ENCODE results near the gene IL23R. TPM values are rescaled to one million over a fixed set of nuclear protein-coding genes. Genes with fewer than 3 reads are reported as not detected.
A peak's percentile ranks its signal among the peaks of the same experiment; 100 is the strongest.

The IL23R gene, protein sequence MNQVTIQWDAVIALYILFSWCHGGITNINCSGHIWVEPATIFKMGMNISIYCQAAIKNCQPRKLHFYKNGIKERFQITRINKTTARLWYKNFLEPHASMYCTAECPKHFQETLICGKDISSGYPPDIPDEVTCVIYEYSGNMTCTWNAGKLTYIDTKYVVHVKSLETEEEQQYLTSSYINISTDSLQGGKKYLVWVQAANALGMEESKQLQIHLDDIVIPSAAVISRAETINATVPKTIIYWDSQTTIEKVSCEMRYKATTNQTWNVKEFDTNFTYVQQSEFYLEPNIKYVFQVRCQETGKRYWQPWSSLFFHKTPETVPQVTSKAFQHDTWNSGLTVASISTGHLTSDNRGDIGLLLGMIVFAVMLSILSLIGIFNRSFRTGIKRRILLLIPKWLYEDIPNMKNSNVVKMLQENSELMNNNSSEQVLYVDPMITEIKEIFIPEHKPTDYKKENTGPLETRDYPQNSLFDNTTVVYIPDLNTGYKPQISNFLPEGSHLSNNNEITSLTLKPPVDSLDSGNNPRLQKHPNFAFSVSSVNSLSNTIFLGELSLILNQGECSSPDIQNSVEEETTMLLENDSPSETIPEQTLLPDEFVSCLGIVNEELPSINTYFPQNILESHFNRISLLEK
- 10 to 100 TPM; 12.2 to 14.9 TPM for total RNA-seq

DNA sequence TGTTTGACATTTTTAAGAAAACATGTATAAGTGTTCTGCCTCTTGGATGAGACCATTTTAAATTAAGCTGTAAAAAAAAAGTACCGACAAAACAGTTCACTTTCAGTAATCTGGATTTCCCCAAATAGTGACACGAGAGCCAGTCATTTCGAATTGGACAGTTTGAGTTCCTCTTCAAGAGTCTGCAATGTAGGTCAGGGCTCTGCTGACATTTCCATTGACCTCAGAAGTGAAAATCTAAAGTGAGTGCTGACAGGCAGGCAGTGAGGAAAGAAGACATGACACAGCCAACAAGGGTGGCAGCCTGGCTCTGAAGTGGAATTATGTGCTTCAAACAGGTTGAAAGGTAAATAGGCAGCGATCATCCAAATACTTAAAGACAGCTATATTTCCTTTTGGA, at the start of gene IL23R:
TSS of gene IL23R (plus strand) at position 259 of the 400 bp plus-strand sequence. CDS start 1,667 bp downstream, outside the sequence.
- peaks cover 64% of the 10 kb centered on the region for H3K4me1 Mint-ChIP-seq (ENCODE audit: low read depth)

DNA sequence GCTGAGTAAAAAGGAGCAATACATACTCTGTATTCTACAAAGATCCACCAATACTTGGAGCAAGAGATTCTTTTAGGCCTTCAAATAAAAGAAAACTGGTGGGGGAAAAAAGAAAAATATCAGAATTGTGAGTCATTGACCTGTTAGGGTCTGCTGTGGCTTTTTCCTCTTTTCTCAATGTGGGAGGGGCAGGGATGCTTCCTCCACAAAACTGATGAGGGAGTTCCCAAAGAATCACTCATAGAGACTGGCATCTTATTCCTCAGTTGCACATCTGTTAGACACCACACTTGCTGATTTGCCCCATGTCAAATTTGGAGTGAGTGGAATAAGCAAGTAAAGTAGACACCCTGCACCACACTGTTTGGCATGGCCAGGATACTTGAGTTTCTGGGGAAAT, 48.1 kb upstream of the IL23R start:
- no peak for DNase-seq
- H3K9me3 Mint-ChIP-seq, result peaks cover 2% of the 10 kb centered on the region
- H3K4me1 Mint-ChIP-seq (ENCODE audit: low read depth), result peaks cover 11% of the 10 kb centered on the region
- H3K36me3 Mint-ChIP-seq (ENCODE audit: low read depth), result no peaks in the 10 kb centered on the region
- CTCF ChIA-PET, result no interaction called here
- no peaks in the 10 kb centered on the region for H3K27me3 Mint-ChIP-seq (ENCODE audit: low read depth)
- intact Hi-C loops (cut with micrococcal nuclease), result loop anchor here (5.0 kb wide), 1 partner anchor 56 kb away; no protein-coding TSS in a partner anchor
- H3K27ac Mint-ChIP-seq, result no peak overlapping the region
- no peak overlapping the region for H3K4me3 Mint-ChIP-seq

More for the DNA sequence above, at the start of gene IL23R:
- Mint-ChIP-seq H3K4me3 (peak within 1 kb of the TSS; percentile 79), H3K36me3 (ENCODE audit: low read depth) (peaks cover 33% of the 10 kb centered on the region), H3K27ac (peak within 1 kb of the TSS; percentile 99), H3K9me3 (peaks cover 6% of the 10 kb centered on the region), H3K27me3 (ENCODE audit: low read depth) (no peaks in the 10 kb centered on the region)
- CTCF ChIA-PET, result interaction anchor here (13.5 kb wide), 1 partner anchor 47 kb away, joined by 147 read pairs; no protein-coding TSS in a partner anchor
- DNase-seq, result peak; percentile 78
- intact Hi-C loops (cut with micrococcal nuclease), result loop anchor here (1.0 to 10.0 kb wide), 3 partner anchors 8 to 731 kb away; no protein-coding TSS in a partner anchor

DNA sequence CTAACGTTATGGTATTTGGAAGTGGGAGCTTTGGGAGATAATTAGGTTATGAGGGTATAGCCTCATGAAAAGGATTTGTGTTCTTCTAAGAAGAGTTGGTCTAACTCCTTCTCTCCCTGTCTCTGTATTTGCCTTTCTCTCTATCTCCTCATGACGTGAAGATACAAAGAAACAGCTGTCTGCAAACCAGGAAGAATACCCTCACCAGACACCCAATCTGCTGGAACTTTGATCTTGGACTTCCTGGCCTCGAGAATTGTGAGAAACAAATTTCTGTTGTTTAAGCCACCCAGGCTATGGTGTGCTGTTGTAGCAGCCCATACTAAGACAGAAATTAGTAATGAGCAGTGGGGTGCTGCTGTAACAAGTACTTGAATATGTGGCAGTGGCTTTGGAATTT, 47.6 kb upstream of the IL23R start:
- Mint-ChIP-seq H3K36me3 (ENCODE audit: low read depth) (no peaks in the 10 kb centered on the region), H3K4me3 (no peak overlapping the region), H3K4me1 (ENCODE audit: low read depth) (peaks cover 11% of the 10 kb centered on the region), H3K27ac (no peak overlapping the region), H3K27me3 (ENCODE audit: low read depth) (no peaks in the 10 kb centered on the region), H3K9me3 (peaks cover 2% of the 10 kb centered on the region)
- CTCF ChIA-PET, result interaction anchor here (1.5 kb wide), 1 partner anchor 93 kb away, joined by 3 read pairs; no protein-coding TSS in a partner anchor
- intact Hi-C loops (cut with micrococcal nuclease), result loop anchor here (5.0 kb wide), 1 partner anchor 56 kb away; no protein-coding TSS in a partner anchor
- DNase-seq, result no peak

DNA sequence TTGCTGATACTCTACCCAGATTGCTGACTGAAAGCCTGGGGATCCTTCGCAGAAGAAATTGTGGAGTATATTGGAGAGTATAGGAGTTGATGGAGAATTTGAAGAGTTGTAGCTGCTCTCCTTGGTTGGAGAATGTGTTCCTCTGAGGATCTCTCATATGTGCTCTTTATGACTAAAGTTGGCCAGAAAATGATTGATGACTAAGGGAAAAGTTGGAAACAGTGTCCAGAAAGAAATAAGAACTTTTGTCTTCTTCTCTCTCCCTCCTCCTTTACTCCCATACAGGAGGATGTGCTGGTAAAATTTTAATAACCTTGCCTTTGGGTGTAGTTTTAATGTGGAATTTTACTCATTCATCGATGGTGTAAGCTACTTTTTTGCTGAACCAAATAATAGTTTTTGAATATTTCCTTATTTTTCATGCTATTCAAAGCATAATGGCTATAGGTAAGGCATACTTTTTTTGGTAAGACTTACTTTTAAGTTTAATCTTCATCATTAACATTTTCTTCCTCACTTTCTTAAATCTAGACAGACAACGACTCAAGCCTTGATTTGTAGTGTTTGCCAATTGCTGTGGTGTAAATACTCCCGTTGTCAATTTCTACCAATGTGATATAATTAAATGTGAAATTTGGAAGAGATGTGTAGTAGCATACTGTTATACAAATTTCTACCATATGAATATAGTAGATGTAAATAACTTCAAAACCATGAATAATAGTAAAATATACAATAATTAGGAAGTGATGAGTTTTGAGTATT, 45.2 kb upstream of the IL23R start:
- DNase-seq, result no peak
- CTCF ChIA-PET, result interaction anchor here (0.6 kb wide), 1 partner anchor 413 kb away, joined by 5 read pairs; no protein-coding TSS in a partner anchor
- H3K4me1 Mint-ChIP-seq (ENCODE audit: low read depth), result peaks cover 13% of the 10 kb centered on the region
- H3K4me3 Mint-ChIP-seq, result no peak overlapping the region
- no peak overlapping the region for H3K27ac Mint-ChIP-seq
- intact Hi-C loops (cut with micrococcal nuclease), result no loop called here
- H3K27me3 Mint-ChIP-seq (ENCODE audit: low read depth), result no peaks in the 10 kb centered on the region
- no peaks in the 10 kb centered on the region for H3K9me3 Mint-ChIP-seq
- no peaks in the 10 kb centered on the region for H3K36me3 Mint-ChIP-seq (ENCODE audit: low read depth)

DNA sequence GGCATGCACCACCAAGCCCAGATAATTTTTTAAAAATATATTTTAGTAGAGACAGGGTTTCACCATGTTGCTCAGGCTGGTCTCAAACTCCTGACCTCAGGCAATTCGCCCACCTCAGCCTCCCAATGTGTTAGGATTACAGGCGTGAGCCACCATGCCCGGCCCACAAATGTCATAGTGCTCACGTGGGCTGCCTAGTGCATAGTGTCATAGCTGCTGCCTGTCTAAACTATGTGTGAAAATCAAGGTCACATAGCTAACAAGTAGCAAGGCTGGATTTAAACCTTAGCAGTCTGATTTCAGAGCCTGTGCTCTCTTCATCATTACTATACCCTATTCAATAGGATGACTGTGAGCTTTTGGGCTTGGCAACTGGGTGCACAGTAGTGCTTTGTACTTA, 41.8 kb upstream of the IL23R start:
- CTCF ChIA-PET, result interaction anchor here (1.0 to 2.5 kb wide), 3 partner anchors 10 to 128 kb away, joined by 3 to 10 read pairs (median 5); partner anchors contain the start of gene C1orf141
- Mint-ChIP-seq H3K4me1 (ENCODE audit: low read depth) (peaks cover 4% of the 10 kb centered on the region), H3K36me3 (ENCODE audit: low read depth) (no peaks in the 10 kb centered on the region), H3K27ac (no peak overlapping the region), H3K4me3 (no peak overlapping the region), H3K27me3 (ENCODE audit: low read depth) (no peaks in the 10 kb centered on the region), H3K9me3 (no peaks in the 10 kb centered on the region)
- intact Hi-C loops (cut with micrococcal nuclease), result no loop called here
- DNase-seq, result no peak

DNA sequence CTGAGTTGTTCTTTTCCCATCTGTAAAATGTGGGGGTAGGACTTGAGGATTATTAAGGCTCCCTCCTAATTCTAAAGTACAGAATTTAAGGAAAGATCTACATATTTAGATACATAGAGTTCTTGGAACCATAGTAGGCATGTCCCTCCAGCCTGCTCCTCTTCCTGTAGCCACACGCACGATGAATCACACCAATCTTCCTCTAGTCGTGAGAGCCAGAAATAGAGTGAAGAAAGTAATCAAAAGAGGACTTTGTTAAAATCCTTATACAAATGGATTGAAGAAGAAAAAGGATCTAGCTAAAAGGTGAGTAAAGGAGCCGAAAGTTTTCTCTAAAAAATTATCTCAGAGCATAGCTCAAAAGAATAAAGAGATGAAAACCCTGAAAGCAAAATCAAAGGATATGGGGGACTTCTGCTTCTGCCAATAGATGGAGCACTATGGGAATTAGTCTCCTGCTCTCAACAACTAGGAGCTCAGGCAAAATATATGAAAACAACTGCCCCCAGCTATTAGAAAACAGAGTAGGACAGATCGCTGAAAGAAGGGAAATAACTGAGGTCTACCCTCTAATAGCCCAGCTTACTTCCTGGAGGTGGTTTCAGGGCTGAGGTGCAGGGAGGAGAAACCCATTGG, 40.0 kb upstream of the IL23R start:
- intact Hi-C loops (cut with micrococcal nuclease), result no loop called here
- Mint-ChIP-seq H3K27me3 (ENCODE audit: low read depth) (no peaks in the 10 kb centered on the region), H3K36me3 (ENCODE audit: low read depth) (no peaks in the 10 kb centered on the region), H3K27ac (no peak overlapping the region), H3K4me3 (no peak overlapping the region), H3K9me3 (no peaks in the 10 kb centered on the region), H3K4me1 (ENCODE audit: low read depth) (peaks cover 4% of the 10 kb centered on the region)
- CTCF ChIA-PET, result interaction anchor here (0.6 to 1.3 kb wide), 7 partner anchors 9 to 363 kb away, joined by 3 to 4 read pairs (median 3); no protein-coding TSS in a partner anchor
- DNase-seq, result no peak

DNA sequence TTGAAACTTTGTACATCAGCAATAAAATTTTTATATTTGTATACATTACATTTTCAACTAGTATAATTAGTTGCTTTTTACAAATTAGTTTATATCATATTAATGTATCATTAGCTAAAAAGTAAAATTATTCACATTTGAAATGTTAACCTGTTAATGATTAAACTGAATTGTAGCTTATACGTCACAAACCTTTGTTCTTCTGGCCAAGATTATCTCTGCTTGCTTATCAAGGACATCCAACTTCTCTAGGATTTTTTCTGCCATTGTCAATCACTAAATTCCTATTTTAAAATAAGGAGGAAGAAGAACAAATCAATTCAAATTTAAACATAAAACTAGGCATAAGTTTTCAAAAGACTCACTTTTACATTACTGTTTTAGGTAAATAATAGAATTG, 39.3 kb upstream of the IL23R start:
- Mint-ChIP-seq H3K27me3 (ENCODE audit: low read depth) (no peaks in the 10 kb centered on the region), H3K27ac (no peak overlapping the region), H3K9me3 (no peaks in the 10 kb centered on the region), H3K4me1 (ENCODE audit: low read depth) (peaks cover 4% of the 10 kb centered on the region), H3K4me3 (no peak overlapping the region), H3K36me3 (ENCODE audit: low read depth) (no peaks in the 10 kb centered on the region)
- CTCF ChIA-PET, result interaction anchor here (0.6 to 1.3 kb wide), 7 partner anchors 8 to 364 kb away, joined by 3 to 4 read pairs (median 3); no protein-coding TSS in a partner anchor
- no peak for DNase-seq
- intact Hi-C loops (cut with micrococcal nuclease), result no loop called here

DNA sequence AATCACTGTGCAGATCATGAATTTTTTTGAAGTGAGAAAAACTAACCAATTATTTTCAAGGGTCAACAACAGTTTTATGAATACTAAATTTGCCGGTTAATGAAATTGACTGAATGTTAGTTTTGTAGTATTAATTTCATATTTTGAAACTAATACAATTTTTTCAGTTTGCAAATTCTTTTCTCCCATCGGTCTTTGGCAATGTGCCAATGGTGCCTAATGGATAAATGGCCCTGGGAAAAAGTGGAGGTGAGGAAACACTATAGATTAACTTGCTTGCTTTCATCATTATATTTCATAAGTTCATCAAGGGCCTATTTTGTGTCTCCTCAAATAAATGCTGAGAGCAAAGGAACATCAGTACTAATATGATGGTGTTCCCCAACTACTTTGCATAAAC, 35.6 kb upstream of the IL23R start:
- DNase-seq, result no peak
- H3K27ac Mint-ChIP-seq, result no peak overlapping the region
- intact Hi-C loops (cut with micrococcal nuclease), result no loop called here

DNA sequence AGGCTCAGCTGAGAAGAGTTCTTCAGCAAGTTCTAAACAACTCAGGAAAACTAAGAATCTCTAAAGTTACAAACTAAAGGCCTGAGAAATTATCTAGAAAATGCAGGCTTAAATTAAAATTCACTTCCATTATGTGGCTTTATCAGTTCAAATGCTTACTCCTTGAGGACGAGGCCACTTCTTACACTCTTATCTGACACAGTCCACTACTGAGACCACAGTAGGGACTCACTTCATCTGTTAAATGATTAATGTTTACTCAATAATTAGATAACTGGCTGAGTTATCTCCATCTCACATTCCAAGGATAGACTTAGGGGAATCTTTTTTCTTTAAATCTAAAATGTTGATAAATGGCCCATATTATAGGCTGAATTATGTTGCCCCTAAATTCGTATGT, 33.1 kb upstream of the IL23R start:
- Mint-ChIP-seq H3K27me3 (ENCODE audit: low read depth) (peaks cover 3% of the 10 kb centered on the region), H3K4me3 (no peak overlapping the region), H3K36me3 (ENCODE audit: low read depth) (no peaks in the 10 kb centered on the region), H3K9me3 (no peaks in the 10 kb centered on the region), H3K4me1 (ENCODE audit: low read depth) (peaks cover 12% of the 10 kb centered on the region), H3K27ac (no peak overlapping the region)
- intact Hi-C loops (cut with micrococcal nuclease), result no loop called here
- no peak for DNase-seq
- CTCF ChIA-PET, result no interaction called here

More for the DNA sequence above, 35.6 kb upstream of the IL23R start:
- Mint-ChIP-seq H3K4me1 (ENCODE audit: low read depth) (peaks cover 16% of the 10 kb centered on the region), H3K36me3 (ENCODE audit: low read depth) (no peaks in the 10 kb centered on the region), H3K9me3 (no peaks in the 10 kb centered on the region), H3K27me3 (ENCODE audit: low read depth) (peaks cover 3% of the 10 kb centered on the region), H3K4me3 (no peak overlapping the region)
- CTCF ChIA-PET, result interaction anchor here (2.1 kb wide), 1 partner anchor 18 kb away, joined by 5 read pairs; no protein-coding TSS in a partner anchor

DNA sequence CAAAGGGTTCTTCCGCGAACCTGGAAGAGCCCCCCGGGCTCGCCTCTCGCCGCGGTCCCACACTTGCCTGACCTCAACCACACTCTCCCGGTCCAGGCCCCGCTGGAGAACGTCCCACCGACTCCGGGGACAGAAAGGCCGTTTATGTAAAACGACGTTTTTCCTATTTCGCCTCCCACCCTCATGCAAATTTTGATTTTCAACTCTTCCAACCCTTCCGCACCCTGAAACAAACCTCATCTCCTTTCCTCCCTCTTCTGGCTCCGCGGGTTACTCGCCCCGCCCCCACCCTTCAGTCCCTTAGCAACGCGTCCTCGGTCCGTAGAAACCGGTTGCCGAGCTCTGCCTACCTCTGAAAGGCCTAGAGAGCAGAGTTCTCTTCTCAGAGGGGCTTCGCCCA, 31.6 kb upstream of the IL23R start, which contains the start of gene C1orf141:
TSS of gene C1orf141 (minus strand) at position 276 of the 400 bp plus-strand sequence. CDS start 7,730 bp downstream, outside the sequence.
- peaks cover 3% of the 10 kb centered on the region for H3K27me3 Mint-ChIP-seq (ENCODE audit: low read depth)
- intact Hi-C loops (cut with micrococcal nuclease), result no loop called here
- peaks cover 12% of the 10 kb centered on the region for H3K4me1 Mint-ChIP-seq (ENCODE audit: low read depth)
- no peaks in the 10 kb centered on the region for H3K36me3 Mint-ChIP-seq (ENCODE audit: low read depth)
- DNase-seq, result peak; percentile 48
- no peaks in the 10 kb centered on the region for H3K9me3 Mint-ChIP-seq
- no peak within 1 kb of the TSS for H3K27ac Mint-ChIP-seq
- peak within 1 kb of the TSS; percentile 80 for H3K4me3 Mint-ChIP-seq
- CTCF ChIA-PET, result interaction anchor here (0.9 to 1.8 kb wide), 3 partner anchors 11 to 14 kb away, joined by 5 to 8 read pairs (median 5); no protein-coding TSS in a partner anchor

DNA sequence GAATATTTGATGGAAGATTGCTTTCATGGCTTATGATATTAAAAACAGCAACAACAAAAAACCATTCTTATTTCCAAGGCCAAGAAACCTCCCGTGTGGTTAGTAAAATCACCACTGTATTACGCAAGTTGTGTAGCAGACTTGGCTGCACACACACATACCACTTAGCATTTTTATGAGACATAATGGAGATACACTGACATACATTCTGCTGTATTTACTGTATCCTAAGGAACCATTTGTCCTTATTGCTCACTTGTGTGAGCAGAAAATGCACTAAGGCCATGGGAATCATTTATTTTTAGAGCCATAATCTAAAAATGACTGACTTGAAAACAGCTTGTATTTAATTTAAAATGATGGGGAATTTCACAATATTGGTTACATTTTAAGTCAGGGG, 30.9 kb upstream of the IL23R start:
- Mint-ChIP-seq H3K27ac (no peak overlapping the region), H3K4me3 (no peak overlapping the region), H3K36me3 (ENCODE audit: low read depth) (no peaks in the 10 kb centered on the region), H3K27me3 (ENCODE audit: low read depth) (peaks cover 3% of the 10 kb centered on the region), H3K9me3 (no peaks in the 10 kb centered on the region), H3K4me1 (ENCODE audit: low read depth) (peaks cover 12% of the 10 kb centered on the region)
- intact Hi-C loops (cut with micrococcal nuclease), result no loop called here
- no peak for DNase-seq
- CTCF ChIA-PET, result interaction anchor here (0.8 to 1.8 kb wide), 4 partner anchors 8 to 14 kb away, joined by 3 to 8 read pairs (median 5); no protein-coding TSS in a partner anchor

Measured in activated naive CD4-positive, alpha-beta T cell treated with anti-CD3 and anti-CD28 coated beads for 36 hours (primary cell).